PC-9 (cell line): Measurements from ENCODE around the gene SAG.

ENCODE experiments used
- EZH2 ChIP-seq: fragments of 200-600 bp; sonication (generic); IDR thresholded peaks from 2 replicates; pipeline ENCODE4 v1.8.0; 2017; ENCODE audit warnings: antibody characterized with exemption, low read depth
- TF ChIP-seq, protein P1 (sequence below): fragments of 200-600 bp; sonication (generic); conservative IDR thresholded peaks from 2 replicates; pipeline ENCODE4 v1.6.1; 2017; ENCODE audit warnings: mixed run types, antibody characterized with exemption, mild to moderate bottlenecking, moderate library complexity

- TF ChIP-seq, protein P1, sequence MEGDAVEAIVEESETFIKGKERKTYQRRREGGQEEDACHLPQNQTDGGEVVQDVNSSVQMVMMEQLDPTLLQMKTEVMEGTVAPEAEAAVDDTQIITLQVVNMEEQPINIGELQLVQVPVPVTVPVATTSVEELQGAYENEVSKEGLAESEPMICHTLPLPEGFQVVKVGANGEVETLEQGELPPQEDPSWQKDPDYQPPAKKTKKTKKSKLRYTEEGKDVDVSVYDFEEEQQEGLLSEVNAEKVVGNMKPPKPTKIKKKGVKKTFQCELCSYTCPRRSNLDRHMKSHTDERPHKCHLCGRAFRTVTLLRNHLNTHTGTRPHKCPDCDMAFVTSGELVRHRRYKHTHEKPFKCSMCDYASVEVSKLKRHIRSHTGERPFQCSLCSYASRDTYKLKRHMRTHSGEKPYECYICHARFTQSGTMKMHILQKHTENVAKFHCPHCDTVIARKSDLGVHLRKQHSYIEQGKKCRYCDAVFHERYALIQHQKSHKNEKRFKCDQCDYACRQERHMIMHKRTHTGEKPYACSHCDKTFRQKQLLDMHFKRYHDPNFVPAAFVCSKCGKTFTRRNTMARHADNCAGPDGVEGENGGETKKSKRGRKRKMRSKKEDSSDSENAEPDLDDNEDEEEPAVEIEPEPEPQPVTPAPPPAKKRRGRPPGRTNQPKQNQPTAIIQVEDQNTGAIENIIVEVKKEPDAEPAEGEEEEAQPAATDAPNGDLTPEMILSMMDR, result no peak
- no peak for TF ChIP-seq EZH2
These were observed 61.1 kb downstream of the SAG start for GRCh38 chr2:233368756-233369155.
